ENCODE measurements around the gene INSYN2B. TPM values are rescaled to one million over a fixed set of nuclear protein-coding genes. Genes with fewer than 3 reads are reported as not detected.
"Not testable (repeated sequence)": the region's sequence is repeated elsewhere in the genome, so short reads cannot be mapped to it uniquely, and the experiment has no call there.

INSYN2B gene
- total RNA-seq, 1 experiment from 2014 or later = 0.19 TPM

- H3K27ac Mint-ChIP-seq (ENCODE audit: low read depth, unreplicated experiment) = no peak overlapping the region
- no peaks in the 10 kb centered on the region for H3K36me3 Mint-ChIP-seq (ENCODE audit: insufficient read depth, unreplicated experiment)
- ChIA-PET CTCF (interaction anchor here (0.6 to 1.4 kb wide), 6 partner anchors 11 to 1251 kb away, joined by 3 to 7 read pairs (median 4); no protein-coding TSS in a partner anchor), POLR2A (no interaction called here)
- H3K27me3 Mint-ChIP-seq (ENCODE audit: insufficient read depth, unreplicated experiment) = no peaks in the 10 kb centered on the region
- no peaks in the 10 kb centered on the region for H3K9me3 Mint-ChIP-seq (ENCODE audit: unreplicated experiment)
- intact Hi-C loops (cut with micrococcal nuclease) = no loop called here
- H3K4me3 Mint-ChIP-seq (ENCODE audit: unreplicated experiment) = no peak overlapping the region
- BruUV-seq (replicated peaks) = no TSS peak
- no peak for TF ChIP-seq CTCF (IDR thresholded peaks at IDR 0.05; ENCODE audit: unreplicated experiment)
- H3K4me1 Mint-ChIP-seq (ENCODE audit: insufficient read depth, unreplicated experiment) = peaks cover 5% of the 10 kb centered on the region
- DNase-seq (ENCODE audit: unreplicated experiment) = no peak
These were observed 22.0 kb downstream of the INSYN2B start for GRCh38 chr5:169958278-169958677.

GRCh38 chr5:169956756-169957155 lies 23.5 kb downstream of the INSYN2B start:
- no peaks in the 10 kb centered on the region for H3K9me3 Mint-ChIP-seq (ENCODE audit: unreplicated experiment)
- no TSS peak for BruUV-seq (replicated peaks)
- no peaks in the 10 kb centered on the region for H3K27me3 Mint-ChIP-seq (ENCODE audit: insufficient read depth, unreplicated experiment)
- H3K4me1 Mint-ChIP-seq (ENCODE audit: insufficient read depth, unreplicated experiment) = peaks cover 5% of the 10 kb centered on the region
- POLR2A ChIA-PET = no interaction called here
- no peak overlapping the region for H3K4me3 Mint-ChIP-seq (ENCODE audit: unreplicated experiment)
- TF ChIP-seq CTCF (IDR thresholded peaks at IDR 0.05; ENCODE audit: unreplicated experiment) = no peak
- intact Hi-C loops (cut with micrococcal nuclease) = no loop called here
- no peaks in the 10 kb centered on the region for H3K36me3 Mint-ChIP-seq (ENCODE audit: insufficient read depth, unreplicated experiment)
- peak; percentile 29 for DNase-seq (ENCODE audit: unreplicated experiment)
- CTCF ChIA-PET = interaction anchor here (0.8 to 3.4 kb wide), 2 partner anchors 24 to 757 kb away, joined by 3 to 12 read pairs; partner anchors contain the start of gene INSYN2B
- H3K27ac Mint-ChIP-seq (ENCODE audit: low read depth, unreplicated experiment) = no peak overlapping the region

- H3K4me3 Mint-ChIP-seq (ENCODE audit: unreplicated experiment) = no peak overlapping the region
- no peak overlapping the region for H3K27ac Mint-ChIP-seq (ENCODE audit: low read depth, unreplicated experiment)
- H3K9me3 Mint-ChIP-seq (ENCODE audit: unreplicated experiment) = no peaks in the 10 kb centered on the region
- no TSS peak for BruUV-seq (replicated peaks)
- DNase-seq (ENCODE audit: unreplicated experiment) = no peak
- H3K27me3 Mint-ChIP-seq (ENCODE audit: insufficient read depth, unreplicated experiment) = no peaks in the 10 kb centered on the region
- H3K4me1 Mint-ChIP-seq (ENCODE audit: insufficient read depth, unreplicated experiment) = peaks cover 5% of the 10 kb centered on the region
- ChIA-PET CTCF (interaction anchor here (0.7 to 3.4 kb wide), 3 partner anchors 24 to 756 kb away, joined by 3 to 12 read pairs (median 3); partner anchors contain the start of gene INSYN2B), POLR2A (interaction anchor here (0.6 kb wide), 1 partner anchor 128 kb away, joined by 3 read pairs; no protein-coding TSS in a partner anchor)
- TF ChIP-seq CTCF (IDR thresholded peaks at IDR 0.05; ENCODE audit: unreplicated experiment) = no peak
- intact Hi-C loops (cut with micrococcal nuclease) = no loop called here
- H3K36me3 Mint-ChIP-seq (ENCODE audit: insufficient read depth, unreplicated experiment) = no peaks in the 10 kb centered on the region
These were observed 24.2 kb downstream of the INSYN2B start for GRCh38 chr5:169956126-169956525.

- TF ChIP-seq CTCF (IDR thresholded peaks at IDR 0.05; ENCODE audit: unreplicated experiment) = no peak
- BruUV-seq (replicated peaks) = no TSS peak
- Mint-ChIP-seq H3K4me1 (ENCODE audit: insufficient read depth, unreplicated experiment) (peaks cover 5% of the 10 kb centered on the region), H3K9me3 (ENCODE audit: unreplicated experiment) (no peaks in the 10 kb centered on the region), H3K27me3 (ENCODE audit: insufficient read depth, unreplicated experiment) (no peaks in the 10 kb centered on the region), H3K36me3 (ENCODE audit: insufficient read depth, unreplicated experiment) (no peaks in the 10 kb centered on the region), H3K27ac (ENCODE audit: low read depth, unreplicated experiment) (no peak overlapping the region), H3K4me3 (ENCODE audit: unreplicated experiment) (no peak overlapping the region)
- ChIA-PET CTCF (interaction anchor here (0.8 to 3.4 kb wide), 2 partner anchors 26 to 56 kb away, joined by 3 to 12 read pairs; partner anchors contain the start of gene INSYN2B), POLR2A (no interaction called here)
- DNase-seq (ENCODE audit: unreplicated experiment) = no peak
- intact Hi-C loops (cut with micrococcal nuclease) = no loop called here
These were observed 25.5 kb downstream of the INSYN2B start for GRCh38 chr5:169954786-169955185.

- DNase-seq (ENCODE audit: unreplicated experiment); H3K4me3 Mint-ChIP-seq (ENCODE audit: unreplicated experiment); H3K4me1 Mint-ChIP-seq (ENCODE audit: insufficient read depth, unreplicated experiment); H3K9me3 Mint-ChIP-seq (ENCODE audit: unreplicated experiment); BruUV-seq (replicated peaks); intact Hi-C loops (cut with micrococcal nuclease); H3K27ac Mint-ChIP-seq (ENCODE audit: low read depth, unreplicated experiment); H3K36me3 Mint-ChIP-seq (ENCODE audit: insufficient read depth, unreplicated experiment); H3K27me3 Mint-ChIP-seq (ENCODE audit: insufficient read depth, unreplicated experiment): not testable (repeated sequence)
- POLR2A ChIA-PET = interaction anchor here (0.7 kb wide), 1 partner anchor 239 kb away, joined by 3 read pairs; no protein-coding TSS in a partner anchor
- CTCF ChIA-PET = interaction anchor here (0.6 to 1.4 kb wide), 3 partner anchors 8 to 27 kb away, joined by 3 to 7 read pairs (median 3); partner anchors contain the start of gene INSYN2B
These were observed 27.1 kb downstream of the INSYN2B start for GRCh38 chr5:169953196-169953595.

Data from MCF 10A (cell line).